Kidney glomerular epithelial cell (primary cell): ENCODE measurements around the gene PCSK6.
A peak's percentile ranks its signal among the peaks of the same experiment; 100 is the strongest.

Experiments used
- DNase-seq: peaks from one replicate; lab custom pipeline; 2025; lab: John Stamatoyannopoulos, UW

PCSK6 gene

GRCh38 chr15:101324524-101325177 lies 164.9 kb downstream of the PCSK6 start:
- DNase-seq, result no peak

- DNase-seq, result no peak
Measured at GRCh38 chr15:101323793-101324523, 165.5 kb downstream of the PCSK6 start.

- DNase-seq, result no peak
Measured at GRCh38 chr15:101322854-101323477, 166.5 kb downstream of the PCSK6 start.

DNA sequence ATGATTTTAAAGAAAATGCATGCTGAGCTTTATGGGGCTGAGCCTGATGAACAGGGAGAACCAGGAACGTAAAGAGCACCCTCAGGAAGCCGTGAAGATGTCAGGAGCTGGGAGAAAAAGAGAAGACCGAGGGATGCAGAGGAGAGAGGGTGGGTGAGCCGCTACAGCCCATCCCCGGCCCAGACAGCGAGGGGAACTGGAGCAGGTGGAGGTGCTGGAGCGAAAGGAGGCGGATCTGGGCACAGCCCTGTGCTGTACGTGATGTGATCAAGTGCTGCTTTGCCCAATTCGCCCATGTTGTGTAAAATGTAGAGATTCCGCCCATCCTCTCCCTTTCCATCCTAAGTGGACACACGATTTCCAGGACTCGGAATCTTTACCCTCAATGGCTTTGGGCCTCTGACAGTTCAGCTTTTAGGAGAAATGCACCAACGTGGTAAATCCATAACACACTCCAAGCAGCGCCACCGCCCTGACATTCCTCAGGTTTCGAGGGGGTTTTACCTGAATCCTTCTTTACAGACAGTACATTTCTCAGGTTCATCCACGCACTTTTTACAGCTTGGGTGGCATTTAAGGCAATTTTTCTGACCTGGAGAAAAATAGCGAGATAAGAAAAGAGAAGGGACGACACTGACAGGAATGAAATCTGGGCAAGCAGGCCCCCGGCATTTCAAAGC lies 167.4 kb downstream of the PCSK6 start:
- DNase-seq, result no peak

DNA sequence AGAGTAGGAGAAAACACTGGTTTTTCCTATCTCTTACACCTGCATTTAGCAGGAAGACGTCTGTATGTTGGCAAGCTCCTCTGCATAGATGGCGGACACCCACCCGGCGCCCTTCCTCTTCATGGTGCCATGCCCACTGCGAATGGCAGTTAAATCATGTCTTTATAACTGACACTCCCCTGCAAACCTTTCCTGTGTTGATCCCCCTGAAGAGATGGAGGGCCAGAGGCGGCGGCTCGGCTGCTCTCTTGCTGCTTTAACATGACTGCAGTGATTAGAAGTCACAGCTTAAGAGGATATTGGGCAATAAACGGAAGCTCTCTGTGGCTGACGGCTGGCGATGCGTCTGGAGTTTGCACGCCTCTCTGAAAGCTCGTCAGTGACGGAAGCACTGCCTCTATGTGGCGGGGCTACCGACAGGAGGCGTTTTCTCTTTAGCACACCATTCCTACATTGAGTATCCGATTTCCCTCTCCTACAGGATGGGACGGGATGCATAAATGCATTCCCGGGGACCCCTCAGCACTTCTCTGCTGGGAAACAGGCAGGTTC lies 168.9 kb downstream of the PCSK6 start:
- peak; percentile 4 for DNase-seq

DNA sequence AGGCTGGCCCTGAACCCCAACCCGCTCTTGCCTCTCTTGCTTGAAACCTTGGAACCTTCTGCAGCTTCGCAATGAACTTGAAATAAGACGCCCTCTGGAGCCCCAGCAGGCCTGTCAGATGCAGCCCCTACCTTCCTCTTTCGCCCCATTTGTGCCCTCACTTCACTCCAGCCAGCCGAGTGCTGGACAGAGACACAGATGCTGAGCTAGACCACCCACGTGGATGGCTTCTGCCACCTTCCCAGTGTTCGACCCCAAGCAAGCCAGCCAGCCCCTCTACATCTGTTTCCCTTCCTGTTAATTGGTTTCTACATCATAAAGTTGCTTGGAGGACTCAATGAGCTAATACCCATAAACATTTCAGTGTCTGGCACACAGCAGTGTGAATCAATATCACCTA lies 170.7 kb downstream of the PCSK6 start:
- no peak for DNase-seq

DNA sequence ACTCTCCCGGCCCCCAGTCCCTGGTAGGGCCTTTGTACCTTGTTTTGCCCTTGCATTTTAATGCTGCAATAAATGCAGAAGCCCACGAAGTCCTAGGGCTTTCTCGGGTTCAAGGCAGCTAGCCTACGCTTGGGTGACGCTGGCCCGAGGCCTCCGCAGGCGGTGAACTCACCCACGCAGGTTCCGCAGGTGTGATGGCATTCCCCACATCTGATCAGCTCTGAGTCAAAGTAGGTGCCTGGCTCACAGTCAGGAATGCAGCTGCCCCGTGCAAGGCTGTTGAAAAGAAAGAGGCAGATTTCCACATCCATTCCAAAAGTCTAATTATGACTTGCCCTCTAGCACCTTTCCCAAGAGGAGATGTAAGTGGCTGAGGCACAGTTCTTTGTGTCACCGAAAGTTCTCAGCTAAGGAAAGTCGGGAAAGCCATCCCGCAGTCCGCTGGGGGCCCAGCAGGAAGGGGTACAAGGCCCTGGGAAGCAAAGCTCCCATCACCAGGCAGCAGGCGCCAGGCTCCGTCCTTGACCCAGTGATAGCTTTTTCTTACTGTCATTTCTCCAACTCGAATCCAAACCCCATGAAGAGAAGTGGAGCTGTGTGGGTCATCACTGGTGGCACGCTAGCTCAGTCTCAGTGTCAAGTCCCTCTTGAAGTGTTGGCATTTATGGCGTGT lies 171.2 kb downstream of the PCSK6 start:
- DNase-seq, result no peak

GRCh38 chr15:101317336-101317872 lies 172.1 kb downstream of the PCSK6 start:
- DNase-seq, result no peak

- no peak for DNase-seq
Measured at GRCh38 chr15:101316529-101316928, 173.0 kb downstream of the PCSK6 start.

DNA sequence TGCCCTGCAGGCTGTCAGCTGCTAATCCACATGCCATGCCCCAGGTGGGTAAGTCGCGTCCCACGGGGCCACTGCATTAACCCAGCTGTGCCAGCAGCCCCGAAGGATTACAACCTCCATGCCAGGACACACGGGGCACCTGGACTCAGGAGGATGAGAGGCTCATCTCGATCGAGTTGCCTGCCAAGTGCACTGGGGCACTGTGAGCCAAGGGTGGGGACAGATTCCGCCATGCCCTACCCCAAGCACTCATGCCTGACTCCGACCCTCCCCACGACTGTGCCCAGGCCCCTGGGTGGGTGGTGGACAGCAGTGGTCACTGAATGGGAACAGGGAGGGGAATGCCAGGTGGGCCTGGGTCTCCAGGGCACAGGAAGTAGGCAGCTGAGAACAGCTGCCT lies 173.8 kb downstream of the PCSK6 start:
- no peak for DNase-seq

GRCh38 chr15:101314336-101315125 lies 175.0 kb downstream of the PCSK6 start:
- no peak for DNase-seq

DNA sequence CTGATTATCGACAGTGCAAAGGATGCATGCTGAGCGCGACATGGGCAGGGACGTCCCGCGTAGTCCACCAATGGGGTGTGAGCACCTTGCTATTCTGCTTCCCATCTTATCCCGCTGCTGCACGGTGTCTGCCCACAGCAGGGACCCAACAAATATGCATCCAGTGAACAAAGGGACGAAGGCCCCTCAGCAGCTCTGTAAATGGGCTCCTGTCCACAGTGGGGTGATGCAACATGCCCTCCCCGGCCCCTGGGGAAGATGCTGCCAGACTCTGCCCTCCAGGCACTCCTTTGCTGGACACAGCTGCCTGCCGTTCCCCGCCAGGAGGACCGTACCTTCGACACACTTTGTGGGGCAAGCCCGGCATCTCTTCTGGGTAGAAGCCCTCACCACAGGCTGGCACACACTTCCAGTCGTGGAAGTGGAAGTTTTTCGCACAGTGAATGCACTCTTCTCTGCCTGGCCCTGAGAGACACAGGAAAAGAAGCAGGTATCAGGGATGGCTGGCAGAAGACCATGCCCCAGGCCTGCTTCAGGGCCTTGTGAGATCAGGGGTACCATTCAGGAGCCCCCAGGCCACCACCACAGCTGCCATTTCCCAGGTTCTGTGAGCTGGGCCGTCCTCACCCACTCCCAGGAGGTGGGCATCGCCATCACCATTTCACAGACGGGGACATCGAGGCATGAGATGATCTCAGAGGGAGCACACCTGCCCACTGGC lies 176.3 kb downstream of the PCSK6 start:
- no peak for DNase-seq

GRCh38 chr15:101310508-101310907 lies 179.0 kb downstream of the PCSK6 start:
- DNase-seq, result no peak

DNA sequence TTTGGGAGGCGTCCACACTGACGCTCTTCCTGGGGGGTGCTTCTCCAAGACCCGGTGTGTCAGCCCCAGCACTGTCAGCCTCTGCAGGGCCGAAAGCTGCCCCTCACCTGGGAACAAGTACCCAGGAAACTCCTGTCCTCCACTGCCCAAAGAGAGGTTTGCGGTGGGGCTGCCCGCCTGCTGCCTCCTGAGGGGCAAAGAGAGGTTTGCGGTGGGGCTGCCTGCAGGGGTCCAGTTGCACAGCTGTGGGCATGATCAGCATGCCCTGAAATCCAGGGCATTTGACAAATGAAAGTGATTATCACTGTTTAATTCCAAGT lies 179.4 kb downstream of the PCSK6 start:
- no peak for DNase-seq

DNA sequence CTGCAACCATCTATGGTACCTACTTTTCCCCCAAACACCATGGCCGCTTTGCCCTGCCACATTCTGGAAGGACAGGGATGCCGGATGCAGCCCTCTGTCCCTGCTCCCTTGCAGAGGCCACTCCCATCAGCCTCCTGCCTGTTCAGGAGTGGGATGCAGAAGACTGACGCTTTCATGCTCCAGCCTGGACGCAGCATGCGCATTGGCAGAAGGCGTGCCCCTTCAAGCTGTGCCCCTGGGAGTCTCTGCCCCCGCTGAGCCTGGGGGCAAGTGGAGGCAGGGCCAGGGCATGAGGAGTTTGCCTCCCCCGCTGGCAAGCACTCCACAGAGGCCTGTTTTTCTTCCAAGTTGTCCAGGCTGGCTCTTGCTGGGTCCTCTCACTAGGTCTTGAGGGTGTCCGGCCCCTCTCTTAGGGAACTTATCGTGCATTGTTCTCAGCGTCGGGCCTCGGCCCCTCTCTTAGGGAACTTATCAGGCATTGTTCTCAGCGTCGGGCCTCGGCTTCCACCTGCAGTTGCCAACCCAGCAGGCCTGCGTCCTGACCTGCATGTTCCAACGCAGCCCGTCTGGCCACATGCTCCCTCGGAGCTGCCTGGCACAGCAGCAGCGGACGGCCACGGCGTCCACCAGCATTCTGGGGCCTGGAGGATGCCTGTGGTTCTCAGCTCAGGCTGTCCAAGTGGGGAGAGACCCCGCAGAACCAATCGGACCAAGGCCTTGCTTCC lies 179.9 kb downstream of the PCSK6 start:
- DNase-seq, result no peak

- DNase-seq, result no peak
Measured at GRCh38 chr15:101308604-101309435, 180.7 kb downstream of the PCSK6 start.

GRCh38 chr15:101307897-101308603 lies 181.5 kb downstream of the PCSK6 start:
- no peak for DNase-seq
